ENCODE data around the gene RFTN1.

The RFTN1 gene

DNA sequence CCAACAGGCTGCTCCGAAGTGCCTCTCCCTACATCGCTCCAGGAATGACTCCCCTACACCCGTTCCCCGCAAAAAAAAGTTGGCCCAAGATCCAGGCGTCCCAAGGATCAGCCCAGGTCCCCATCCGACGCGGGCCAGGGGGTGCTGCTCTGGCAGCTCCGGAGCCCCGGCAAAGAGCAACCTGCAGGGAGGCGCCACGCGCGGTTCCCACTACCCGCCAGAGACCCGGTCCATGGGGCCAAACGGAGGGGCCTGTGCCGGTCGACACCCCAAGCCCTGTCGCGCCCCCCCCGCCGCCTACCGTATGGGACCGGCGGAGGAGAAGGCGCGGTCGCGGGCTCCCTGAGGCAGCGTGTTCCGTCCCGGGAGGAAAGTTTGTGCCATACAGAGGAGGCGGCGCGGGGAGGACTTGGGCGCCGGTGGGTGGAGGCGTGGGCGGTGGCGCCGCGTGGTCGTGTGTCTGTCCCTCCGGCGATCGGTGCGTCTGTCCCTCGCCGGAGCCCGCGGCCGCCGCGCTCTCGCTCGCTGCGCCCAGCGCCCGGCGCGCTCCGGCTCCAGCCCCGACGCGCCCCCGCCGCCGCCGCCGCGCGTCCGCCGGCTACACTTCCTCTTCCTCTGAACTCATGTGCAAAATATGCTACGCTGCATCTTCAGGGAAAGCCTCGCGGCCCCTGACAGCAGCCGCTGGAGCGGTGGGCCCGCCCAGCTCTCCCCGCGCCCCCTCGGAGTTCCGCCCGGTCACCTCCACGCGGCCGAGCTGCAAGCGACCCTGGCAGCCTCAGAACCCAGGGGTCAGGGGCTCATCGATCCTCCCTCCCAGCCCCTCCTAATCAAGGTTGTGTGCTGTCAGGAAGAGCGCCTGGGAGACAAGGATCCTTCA lies at the start of gene RFTN1:
TSS of gene RFTN1 (minus strand) at position 559 of the 880 bp plus-strand sequence. CDS start 19,830 bp downstream, outside the sequence.
- DNase-seq = peak; percentile 58 to 65

DNA sequence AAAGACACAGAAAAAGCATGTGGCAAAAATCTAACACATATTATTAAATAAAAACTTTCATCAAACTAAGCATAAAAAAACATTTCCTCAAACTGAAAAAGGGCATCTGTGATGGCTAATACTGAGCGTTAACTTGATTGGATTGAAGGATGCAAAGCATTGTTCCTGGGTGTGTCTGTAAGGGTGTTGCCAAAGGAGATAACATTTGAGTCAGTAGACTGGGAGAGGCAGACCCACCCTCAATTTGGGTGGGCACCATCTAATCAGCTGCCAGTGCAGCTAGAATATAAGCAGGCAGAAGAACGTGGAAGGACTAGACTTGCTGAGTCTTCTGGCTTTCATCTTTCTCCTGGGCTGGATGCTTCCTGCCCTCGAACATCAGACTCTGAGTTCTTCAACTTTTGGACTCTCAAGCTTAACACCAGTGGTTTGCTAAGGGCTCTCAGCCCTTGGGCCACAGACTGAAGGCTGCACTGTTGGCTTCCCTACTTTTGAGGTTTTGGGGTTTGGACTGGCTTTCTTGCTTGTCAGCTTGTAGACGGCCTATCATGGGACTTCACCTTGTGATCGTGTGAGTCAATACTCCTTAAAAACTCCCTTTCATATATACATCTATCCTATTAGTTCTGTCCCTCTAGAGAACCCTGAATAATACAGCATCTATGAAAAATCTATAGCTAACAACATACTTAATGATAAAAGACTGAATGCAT lies 46.3 kb upstream of the RFTN1 start:
- no peak for DNase-seq

- DNase-seq = no peak
Observed at GRCh38 chr3:16554126-16554525, 40.6 kb upstream of the RFTN1 start.

- no peak for DNase-seq
Observed at GRCh38 chr3:16552757-16553156, 39.3 kb upstream of the RFTN1 start.

GRCh38 chr3:16551342-16551976 lies 38.0 kb upstream of the RFTN1 start:
- DNase-seq = no peak

DNA sequence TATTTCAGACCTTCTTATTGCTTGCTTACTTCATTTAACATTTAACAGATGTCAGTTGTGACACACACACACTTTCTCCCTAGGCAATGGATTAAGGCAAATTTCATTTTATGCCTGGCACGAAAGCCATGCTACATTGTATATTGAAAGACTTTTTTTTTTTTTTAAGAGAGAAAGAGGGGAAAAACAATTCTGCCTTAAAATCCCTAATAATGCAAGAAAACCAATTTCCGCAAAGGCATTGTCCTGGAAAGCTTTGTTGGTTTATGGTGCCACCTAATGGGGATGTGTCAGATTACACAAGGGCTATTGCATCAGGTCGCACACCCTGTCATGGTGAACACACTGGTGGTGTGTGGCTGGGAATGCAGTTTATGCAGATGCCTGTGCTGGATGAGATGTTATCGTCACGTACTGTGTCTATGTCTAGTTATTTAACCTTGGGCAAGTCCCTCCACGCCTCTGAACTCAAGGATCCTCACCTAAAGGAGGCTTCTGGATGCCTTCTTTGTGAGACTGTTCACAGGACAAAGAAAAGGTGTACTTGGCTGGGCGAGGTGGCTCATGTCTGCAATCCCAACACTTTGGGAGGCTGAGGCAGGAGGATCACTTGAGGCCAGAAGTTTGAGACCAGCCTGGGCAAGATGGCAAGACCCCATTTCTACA lies 37.3 kb upstream of the RFTN1 start:
- DNase-seq = peak; percentile 66 to 83

DNA sequence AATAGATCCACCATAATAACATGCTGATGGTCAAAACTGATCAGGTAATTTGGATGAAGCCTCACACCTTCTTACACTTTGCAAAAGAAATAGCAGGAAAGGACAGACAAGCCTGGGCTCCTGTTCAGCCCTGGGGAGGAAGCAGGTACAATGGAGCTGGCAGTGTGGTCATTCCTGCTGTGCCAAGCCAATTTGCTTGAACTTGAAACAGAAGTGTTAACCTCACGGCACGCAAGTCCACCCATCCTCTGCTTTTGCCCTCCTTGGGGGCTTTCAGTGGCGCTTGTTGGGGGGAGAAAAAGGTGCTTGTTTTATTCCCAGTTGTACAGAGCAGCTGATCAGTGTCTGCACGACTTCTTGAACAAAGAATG lies 36.8 kb upstream of the RFTN1 start:
- DNase-seq = no peak

GRCh38 chr3:16548721-16549120 lies 35.2 kb upstream of the RFTN1 start:
- no peak for DNase-seq

DNA sequence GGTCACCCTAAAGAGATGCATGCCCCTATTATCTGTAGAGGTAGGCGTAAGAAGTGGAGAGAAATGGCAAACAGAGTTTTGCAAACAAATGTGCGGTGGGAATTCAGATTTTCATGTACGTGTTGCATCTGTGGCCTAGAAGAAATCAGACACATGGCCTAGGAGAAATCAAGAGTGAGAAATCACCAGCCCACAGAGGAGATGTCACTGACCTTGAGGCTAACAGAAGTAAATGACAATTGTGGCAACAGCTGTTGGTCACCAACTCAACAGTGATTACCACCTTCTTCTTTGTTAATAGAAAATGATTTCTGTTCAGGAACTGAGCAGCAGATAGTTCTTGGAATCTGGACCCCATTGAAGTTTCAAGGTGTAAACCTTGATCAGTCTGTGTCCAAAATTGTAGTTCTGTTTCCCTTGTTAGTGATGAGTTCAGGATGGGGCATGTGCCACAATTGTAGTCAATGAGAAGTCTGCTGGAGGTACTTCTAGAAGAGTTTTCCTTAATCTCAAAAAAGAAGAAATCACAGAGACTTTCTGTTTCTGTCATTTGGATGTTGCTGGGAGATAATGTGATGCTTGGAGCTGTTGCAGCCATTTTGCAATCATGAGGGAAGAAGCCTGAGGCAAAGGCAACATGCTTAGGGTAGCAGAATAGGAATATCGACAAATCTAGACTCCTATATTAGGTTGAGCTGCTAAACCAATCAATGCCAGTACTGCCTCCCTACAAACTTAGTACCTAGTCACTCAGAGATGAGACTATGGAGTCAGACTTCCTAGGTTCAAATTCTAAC lies 34.3 kb upstream of the RFTN1 start:
- no peak for DNase-seq

GRCh38 chr3:16546186-16547010 lies 32.9 kb upstream of the RFTN1 start:
- no peak for DNase-seq

GRCh38 chr3:16545413-16546185 lies 32.1 kb upstream of the RFTN1 start:
- DNase-seq = no peak

- DNase-seq = no peak
Observed at GRCh38 chr3:16543242-16543864, 29.9 kb upstream of the RFTN1 start.

GRCh38 chr3:16538507-16538906 lies 25.0 kb upstream of the RFTN1 start:
- DNase-seq = no peak

- no peak for DNase-seq
Observed at GRCh38 chr3:16536996-16537395, 23.5 kb upstream of the RFTN1 start.

DNA sequence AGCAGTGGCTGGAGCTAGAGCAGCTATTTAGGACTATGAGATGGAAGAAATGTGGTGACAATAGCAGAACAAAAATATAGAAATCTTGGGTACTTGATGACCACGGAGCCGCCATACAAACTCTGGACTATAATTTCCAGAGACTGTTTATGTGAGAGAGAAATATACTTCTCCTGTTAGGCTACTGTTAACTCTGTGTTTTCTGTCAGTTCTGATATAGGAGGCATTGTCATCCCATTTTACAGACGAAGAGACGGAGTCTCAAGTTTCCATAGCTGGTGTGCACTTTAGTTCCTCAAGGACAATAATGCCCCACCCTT lies 22.8 kb upstream of the RFTN1 start:
- no peak for DNase-seq

DNA sequence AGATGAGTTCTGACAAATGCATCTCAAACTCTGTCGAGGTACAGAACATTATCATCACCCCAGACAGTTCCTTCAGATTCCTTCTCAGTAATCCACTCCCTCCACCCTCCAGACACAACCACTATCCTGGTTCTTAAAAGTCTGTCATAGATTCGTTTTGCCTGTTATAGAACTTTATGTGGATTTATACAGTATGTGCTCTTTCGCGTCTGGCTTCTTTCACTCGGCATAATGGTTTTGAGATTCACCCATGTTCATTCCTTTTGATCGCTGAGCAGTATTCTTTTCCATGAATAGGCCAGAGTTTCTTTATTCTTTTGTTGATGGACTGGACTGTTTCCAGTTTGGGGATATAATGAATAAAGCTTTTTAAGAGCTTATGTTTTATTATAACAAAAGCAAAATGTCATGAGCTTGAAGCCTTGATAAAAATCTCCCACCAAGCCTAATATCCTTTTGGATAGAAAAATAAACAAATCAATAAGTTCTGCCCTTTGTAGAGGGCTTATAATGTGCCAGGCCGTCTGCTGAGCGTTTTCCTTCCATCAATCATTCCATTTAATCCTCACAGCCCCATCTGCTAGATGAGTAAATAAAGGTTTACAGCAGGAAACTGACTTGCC lies 21.3 kb upstream of the RFTN1 start:
- no peak for DNase-seq

DNA sequence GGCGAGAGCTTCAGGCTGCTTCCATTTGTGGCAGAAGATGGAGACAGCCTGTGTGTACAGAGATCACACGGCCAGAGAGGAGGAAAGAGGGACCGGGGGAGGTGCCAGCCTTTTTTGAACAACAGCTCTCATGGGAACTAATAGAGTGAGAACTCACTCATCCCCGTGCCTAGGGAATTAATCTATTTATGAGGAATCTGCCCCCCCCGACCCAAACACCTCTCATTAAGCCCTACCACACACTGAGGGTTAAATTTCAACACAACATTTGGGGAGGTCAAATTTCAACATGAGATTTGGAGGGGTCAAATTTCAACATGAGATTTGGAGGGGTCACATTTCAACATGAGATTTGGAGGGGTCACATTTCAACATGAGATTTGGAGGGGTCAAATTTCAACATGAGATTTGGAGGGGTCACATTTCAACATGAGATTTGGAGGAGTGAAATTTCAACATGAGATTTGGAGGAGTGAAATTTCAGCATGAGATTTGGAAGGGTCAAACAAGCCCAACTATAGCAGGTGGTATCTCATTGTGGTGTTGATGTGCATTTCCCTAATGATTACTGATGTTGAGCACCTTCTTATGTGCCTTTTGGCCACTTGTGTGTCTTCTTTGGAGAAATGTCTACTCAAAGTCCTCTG lies 20.6 kb upstream of the RFTN1 start:
- no peak for DNase-seq

DNA sequence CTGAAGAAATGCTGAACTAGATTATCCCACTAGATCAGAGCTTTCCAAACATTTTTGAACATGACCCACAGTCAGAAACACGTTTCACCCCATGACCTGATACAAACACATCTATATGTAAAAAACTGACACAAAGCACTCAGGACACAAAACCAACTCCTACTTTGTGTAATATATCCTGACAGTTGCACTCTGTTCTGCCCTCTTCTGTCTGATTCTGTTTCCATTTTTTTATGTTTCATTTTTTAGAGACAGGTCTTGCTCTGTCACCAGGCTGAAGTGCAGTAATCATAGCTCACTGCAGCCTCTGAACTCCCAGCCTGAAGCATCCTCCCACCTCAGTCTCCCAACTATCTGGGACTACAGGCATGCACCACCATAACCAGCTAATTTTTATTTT lies 15.8 kb upstream of the RFTN1 start:
- DNase-seq = no peak

DNA sequence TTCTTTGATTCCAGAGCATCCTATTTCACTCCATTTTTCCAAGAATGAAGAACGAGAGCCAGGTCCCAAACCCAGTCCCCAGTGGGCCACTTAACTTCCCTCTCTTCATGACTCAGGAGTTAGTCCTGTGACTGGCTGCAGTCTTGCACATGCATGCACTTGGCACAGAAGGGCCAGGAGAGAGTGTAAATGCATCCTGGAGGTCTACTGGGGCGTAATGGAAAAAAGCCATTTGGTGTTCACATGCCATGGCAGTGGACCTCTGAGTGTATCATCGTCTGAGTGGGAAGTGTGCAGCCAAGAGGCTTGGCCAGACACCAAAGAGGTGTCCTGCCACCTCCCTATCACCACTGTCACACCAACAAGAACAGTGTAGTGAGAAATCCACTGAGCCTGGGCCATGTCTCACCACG lies 15.1 kb upstream of the RFTN1 start:
- no peak for DNase-seq
